ENCODE results near the gene PRRT2. TPM values are rescaled to one million over a fixed set of nuclear protein-coding genes. Genes with fewer than 3 reads are reported as not detected.

Gene PRRT2
- total RNA-seq: 1 to 10 TPM; 2.2 to 2.3 TPM
- 1.6 TPM for polyA plus RNA-seq (2013, experiment 1 of 2)
- polyA plus RNA-seq (2013, experiment 2 of 2): 2.8 TPM
- 0.20 to 3.4 (median 1.1) reads per million in 172 experiments for total RNA-seq

GRCh38 chr16:29811896-29812665 is at the start of gene PRRT2:
Gene PRRT2 (plus strand): TSS chr16:29812193. CDS start chr16:29813055, 862 bp downstream.
- CTCF ChIA-PET: interaction anchor here (1.3 to 2.1 kb wide), 3 partner anchors 22 to 36 kb away, joined by 4 to 8 read pairs (median 5); partner anchors contain the start of gene KIF22
- intact Hi-C loops (cut with DNase I, micrococcal nuclease): no loop called here

DNA sequence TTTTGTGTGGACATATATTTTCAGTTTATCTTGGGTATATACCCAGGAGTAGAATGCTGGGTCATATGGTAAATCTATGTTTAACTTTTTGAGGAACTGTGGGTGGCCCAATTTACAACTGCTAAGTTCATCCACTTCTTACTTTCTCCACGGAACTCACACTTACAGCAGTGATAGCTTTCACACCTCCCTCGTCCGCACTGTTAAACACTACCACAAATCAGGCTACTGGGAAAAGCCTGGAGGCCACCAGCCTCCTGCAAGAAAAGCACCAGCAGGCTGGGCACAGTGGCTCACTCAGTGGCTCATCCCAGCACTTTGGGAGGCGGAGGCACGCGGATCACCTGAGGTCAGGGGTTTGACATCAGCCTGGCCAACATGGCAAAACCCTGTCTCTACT is 48.7 kb upstream of the PRRT2 start:
- no peak for ATAC-seq (ENCODE audit: poor library complexity)
- CTCF ChIA-PET: interaction anchor here (1.7 kb wide), 1 partner anchor 25 kb away, joined by 4 read pairs; no protein-coding TSS in a partner anchor

More at GRCh38 chr16:29811896-29812665, at the start of gene PRRT2:
- Histone ChIP-seq H3K4me1 (ENCODE audit: insufficient read depth, low read length) (peaks cover 92% of the 10 kb centered on the region), H3K27ac (ENCODE audit: low read depth in 1 of 2, low read length in 2 of 2) (peak within 1 kb of the TSS; percentile 52 to 60), H3K36me3 (ENCODE audit: insufficient read depth, low read length) (peaks cover 22% of the 10 kb centered on the region), H3K9me3 (ENCODE audit: control insufficient read depth in 1 of 2, insufficient read depth in 1 of 2, low read length in 2 of 2) (no peaks in the 10 kb centered on the region), H3K4me3 (ENCODE audit: low read length) (peak within 1 kb of the TSS; percentile 76), H3K27me3 (ENCODE audit: control insufficient read depth in 1 of 2, insufficient read depth in 2 of 2, low read length in 2 of 2) (no peaks in the 10 kb centered on the region)
- Mint-ChIP-seq H3K36me3 (ENCODE audit: low read depth) (peaks cover 49% of the 10 kb centered on the region), H3K27ac (peak within 1 kb of the TSS; percentile 87), H3K4me1 (ENCODE audit: low read depth) (peaks cover 82% of the 10 kb centered on the region), H3K9me3 (no peaks in the 10 kb centered on the region), H3K27me3 (no peaks in the 10 kb centered on the region), H3K4me3 (peak within 1 kb of the TSS; percentile 91)
- peak in 8 of 14 experiments; percentile 33 to 73 (median 56) for DNase-seq
- ATAC-seq (ENCODE audit: poor library complexity): no peak
- no peak for TF ChIP-seq CTCF (IDR thresholded peaks at IDR 0.05)
- POLR2A ChIA-PET: interaction anchor here (0.8 to 10.4 kb wide), 7 partner anchors 7 to 149 kb away, joined by 3 to 190 read pairs (median 6); partner anchors contain the start of genes KIF22 and MAZ

More for the DNA sequence above, 48.7 kb upstream of the PRRT2 start:
- Mint-ChIP-seq H3K9me3 (no peaks in the 10 kb centered on the region), H3K27me3 (no peaks in the 10 kb centered on the region), H3K4me3 (no peak overlapping the region), H3K27ac (peak overlapping the region; percentile 66), H3K4me1 (ENCODE audit: low read depth) (peaks cover 19% of the 10 kb centered on the region), H3K36me3 (ENCODE audit: low read depth) (no peaks in the 10 kb centered on the region)
- H3K36me3 ChIP-seq (ENCODE audit: insufficient read depth, low read length): no peaks in the 10 kb centered on the region
- H3K4me1 ChIP-seq (ENCODE audit: insufficient read depth, low read length): peaks cover 16% of the 10 kb centered on the region
- no peak overlapping the region for H3K4me3 ChIP-seq (ENCODE audit: low read length)
- no peak overlapping the region for H3K27ac ChIP-seq (ENCODE audit: low read depth in 1 of 2, low read length in 2 of 2)
- intact Hi-C loops (cut with DNase I, micrococcal nuclease): no loop called here
- DNase-seq: no peak
- H3K9me3 ChIP-seq (ENCODE audit: control insufficient read depth in 1 of 2, insufficient read depth in 1 of 2, low read length in 2 of 2): no peaks in the 10 kb centered on the region
- no peaks in the 10 kb centered on the region for H3K27me3 ChIP-seq (ENCODE audit: control insufficient read depth in 1 of 2, insufficient read depth in 2 of 2, low read length in 2 of 2)
- POLR2A ChIA-PET: no interaction called here
- TF ChIP-seq CTCF (IDR thresholded peaks at IDR 0.05): no peak
